LNCAP (cell line): ENCODE results near the gene ARHGAP22.

ENCODE experiments used
- TF ChIP-seq, protein P1 (sequence below): fragments of 450-650 bp; IDR thresholded peaks from 2 replicates; pipeline ENCODE4 v1.5.1; 2017; ENCODE audit warnings: mild to moderate bottlenecking

The ARHGAP22 gene

DNA sequence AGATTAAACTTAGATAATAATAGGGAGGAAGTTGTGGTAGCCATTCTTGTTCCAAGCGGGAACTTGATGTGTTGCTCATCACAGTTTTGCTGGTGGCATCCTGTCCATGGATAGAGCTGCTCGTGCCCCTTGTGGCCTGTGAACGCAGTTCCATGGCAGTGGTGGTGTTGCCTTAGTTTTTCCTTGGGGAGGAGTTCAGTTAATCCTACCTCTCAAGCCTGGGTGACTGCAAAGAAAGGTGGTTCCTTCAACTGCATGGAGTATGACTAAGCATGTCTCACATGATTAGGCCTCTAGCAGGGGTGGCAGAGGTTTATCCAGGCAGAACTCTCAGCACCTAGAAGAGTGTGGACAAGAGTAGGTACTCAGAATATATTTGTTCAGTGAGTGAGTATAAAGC is 198.7 kb downstream of the ARHGAP22 start:
- TF ChIP-seq, protein P1, sequence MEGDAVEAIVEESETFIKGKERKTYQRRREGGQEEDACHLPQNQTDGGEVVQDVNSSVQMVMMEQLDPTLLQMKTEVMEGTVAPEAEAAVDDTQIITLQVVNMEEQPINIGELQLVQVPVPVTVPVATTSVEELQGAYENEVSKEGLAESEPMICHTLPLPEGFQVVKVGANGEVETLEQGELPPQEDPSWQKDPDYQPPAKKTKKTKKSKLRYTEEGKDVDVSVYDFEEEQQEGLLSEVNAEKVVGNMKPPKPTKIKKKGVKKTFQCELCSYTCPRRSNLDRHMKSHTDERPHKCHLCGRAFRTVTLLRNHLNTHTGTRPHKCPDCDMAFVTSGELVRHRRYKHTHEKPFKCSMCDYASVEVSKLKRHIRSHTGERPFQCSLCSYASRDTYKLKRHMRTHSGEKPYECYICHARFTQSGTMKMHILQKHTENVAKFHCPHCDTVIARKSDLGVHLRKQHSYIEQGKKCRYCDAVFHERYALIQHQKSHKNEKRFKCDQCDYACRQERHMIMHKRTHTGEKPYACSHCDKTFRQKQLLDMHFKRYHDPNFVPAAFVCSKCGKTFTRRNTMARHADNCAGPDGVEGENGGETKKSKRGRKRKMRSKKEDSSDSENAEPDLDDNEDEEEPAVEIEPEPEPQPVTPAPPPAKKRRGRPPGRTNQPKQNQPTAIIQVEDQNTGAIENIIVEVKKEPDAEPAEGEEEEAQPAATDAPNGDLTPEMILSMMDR = no peak

DNA sequence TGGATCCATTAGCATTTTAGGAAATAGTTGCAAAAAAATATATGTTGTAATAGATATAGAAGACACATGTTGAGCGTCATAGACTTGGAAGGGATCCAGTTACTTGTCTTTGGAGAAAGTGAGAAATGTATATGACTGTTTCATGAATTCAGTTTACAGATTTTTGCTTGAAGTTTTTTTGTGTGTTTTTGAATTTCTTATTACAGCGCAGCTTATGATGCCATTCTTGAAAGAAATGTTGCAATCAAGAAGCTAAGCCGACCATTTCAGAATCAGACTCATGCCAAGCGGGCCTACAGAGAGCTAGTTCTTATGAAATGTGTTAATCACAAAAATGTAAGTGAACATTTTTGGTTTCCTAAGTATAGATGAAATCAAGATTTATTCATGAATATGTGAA is 200.2 kb downstream of the ARHGAP22 start:
- TF ChIP-seq, protein P1 = no peak

DNA sequence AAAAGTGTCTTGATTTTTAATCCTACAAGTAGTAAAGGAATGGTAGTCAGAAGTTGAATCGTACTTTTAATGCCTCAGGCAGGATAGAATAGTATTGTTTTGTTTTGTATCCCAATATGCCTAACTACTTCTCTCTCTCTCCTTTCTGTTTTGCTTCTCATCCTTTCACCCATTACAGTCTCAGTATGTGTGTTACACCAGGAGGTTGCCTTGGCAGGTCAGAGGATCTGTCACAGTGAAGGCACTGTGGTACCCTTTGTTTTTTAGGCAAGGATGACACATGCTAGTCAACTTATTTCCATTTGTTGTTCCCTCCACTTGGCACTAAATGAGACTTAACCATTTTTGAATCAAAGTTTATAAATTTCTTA is 204.0 kb downstream of the ARHGAP22 start:
- TF ChIP-seq, protein P1 = no peak

DNA sequence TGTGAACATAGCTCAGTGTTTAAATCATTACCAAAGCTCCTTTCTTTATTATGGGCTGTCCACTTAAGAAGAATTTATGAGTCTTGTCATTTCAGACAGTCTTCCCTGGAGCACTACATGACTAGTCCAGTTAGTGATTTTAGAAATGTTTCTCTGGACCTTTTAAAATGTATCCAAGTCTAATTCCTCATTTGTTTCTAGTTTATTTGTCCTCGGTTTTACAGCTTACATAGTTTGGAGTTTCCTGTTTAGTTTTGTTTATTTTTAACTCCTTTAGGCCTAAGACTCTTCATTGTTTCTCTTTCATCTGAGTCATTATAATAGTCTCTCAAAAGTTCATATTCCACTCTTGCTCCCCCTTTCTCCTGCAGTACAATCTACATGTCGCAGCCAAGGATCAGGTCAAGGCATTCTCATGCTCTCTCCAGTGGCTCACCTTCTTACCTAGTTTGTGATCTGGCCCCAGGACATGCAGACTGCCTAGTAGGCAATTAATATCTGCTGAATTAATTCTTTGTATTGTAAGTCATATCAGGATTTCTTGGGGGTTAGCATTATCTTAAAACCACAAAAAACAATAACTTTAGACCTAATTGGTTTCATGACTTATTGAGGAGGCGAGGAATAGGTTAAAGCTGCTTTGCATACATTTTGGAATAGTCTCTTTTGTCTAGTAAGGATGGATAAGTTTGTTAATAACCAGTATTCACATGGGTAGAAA is 204.6 kb downstream of the ARHGAP22 start:
- TF ChIP-seq, protein P1 = no peak

DNA sequence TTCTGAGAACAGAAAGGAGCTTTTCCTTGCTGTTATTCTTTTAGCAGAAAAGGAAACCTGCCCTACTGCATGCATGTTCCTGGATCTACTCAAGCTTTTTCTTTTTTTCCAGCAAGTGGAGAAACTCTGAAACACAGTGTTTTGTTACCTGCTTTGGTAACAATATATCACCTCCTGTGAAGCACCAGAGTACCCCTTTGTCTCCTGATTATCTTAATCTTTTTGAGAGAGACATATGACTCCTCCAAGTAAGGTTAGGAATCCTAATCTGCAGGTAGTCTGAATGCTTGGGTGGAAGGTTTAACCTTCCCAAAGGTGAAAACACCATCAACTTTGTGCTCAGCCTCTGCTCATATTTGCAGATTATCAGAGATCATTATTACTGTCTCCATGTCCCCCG is 205.3 kb downstream of the ARHGAP22 start:
- TF ChIP-seq, protein P1 = no peak

DNA sequence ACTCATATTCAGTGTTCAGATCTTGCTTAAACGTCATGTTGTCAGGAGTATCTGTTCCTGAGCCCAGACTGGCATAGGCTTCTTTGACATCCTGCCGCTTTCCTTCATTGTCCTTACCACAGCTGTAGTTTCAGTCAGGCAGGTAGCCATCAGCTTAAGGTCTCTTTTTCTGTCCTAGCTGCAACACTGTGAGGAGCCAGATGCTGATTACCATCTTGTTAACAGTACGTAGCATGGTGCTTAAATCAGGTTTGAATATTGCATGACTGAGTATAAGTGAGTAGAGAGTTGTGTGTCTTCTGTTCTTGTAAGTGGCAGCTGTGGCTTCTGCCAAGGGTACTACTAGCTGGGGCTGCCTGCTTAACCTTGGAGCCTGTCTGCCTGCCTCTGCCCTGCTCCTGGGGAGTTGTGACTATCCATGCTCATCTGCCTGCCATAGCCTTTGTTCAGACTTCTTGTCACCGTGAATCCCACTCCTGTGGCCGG is 205.8 kb downstream of the ARHGAP22 start:
- TF ChIP-seq, protein P1 = no peak

DNA sequence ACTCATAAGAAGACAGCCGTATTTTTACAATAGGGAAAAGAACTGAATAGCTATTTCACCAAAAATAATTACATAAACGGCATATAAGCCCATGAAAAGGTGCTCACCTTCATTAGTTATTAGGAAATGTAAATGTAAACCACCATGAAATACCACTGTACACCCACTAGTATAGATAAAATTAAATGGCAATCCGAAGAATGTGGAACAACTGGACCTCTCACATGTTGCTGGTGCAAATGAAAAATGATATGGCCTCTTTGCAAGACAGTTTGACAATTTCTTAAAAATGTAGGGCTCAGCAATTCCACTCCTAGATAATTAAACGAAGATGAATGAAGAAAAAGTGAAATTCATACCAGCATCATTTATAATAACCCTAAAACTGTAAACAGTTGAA is 206.6 kb downstream of the ARHGAP22 start:
- TF ChIP-seq, protein P1 = no peak
